Stimulated activated CD4-positive, alpha-beta T cell treated with anti-CD3 and anti-CD28 coated beads, Interleukin-12 subunit alpha, Interleukin-12 subunit beta, amount 100 ng/mL, for 24 hours (primary cell): ENCODE results near the gene NHLH1.
A peak's percentile ranks its signal among the peaks of the same experiment; 100 is the strongest.
"Not testable (repeated sequence)": the region's sequence is repeated elsewhere in the genome, so short reads cannot be mapped to it uniquely, and the experiment has no call there.

Experiments
- DNase-seq, 2 experiments: peaks; one replicate each; pipeline ENCODE4 v3.0.0-alpha.2; 2020; ENCODE audit warnings: low read depth in 2 of 2

NHLH1 gene

DNA sequence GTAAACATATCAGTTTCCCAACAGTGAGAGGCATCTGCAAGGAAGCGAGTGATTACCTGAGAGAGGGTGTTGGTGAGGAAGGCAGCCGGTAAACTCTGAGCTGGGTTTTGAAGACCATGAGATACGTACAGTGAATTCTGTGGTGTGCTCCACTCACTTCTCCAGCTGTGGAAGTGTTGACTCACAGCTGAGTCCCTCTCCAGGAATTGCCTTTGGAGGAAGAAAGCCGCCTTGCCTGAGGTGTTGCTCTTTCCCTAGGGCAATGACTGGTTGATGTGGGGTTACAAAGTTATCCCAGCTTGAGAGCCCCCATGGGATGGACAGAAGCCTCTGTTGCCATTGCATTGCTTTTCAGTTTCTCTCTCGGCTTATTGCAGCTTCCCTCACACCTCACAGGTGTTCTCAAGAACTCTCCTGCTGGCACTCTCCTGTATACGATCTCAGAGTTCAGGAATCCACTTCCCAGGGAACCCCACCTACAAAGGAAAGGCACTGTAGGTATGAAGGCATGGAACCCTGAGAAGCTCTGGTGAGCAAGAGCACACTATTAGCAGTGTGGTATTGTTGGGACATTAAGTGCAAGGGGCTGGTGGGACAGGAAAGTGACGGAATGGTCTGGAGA is 10.8 kb downstream of the NHLH1 start:
- DNase-seq = no peak

- DNase-seq = not testable (repeated sequence)
These were observed 17.9 kb downstream of the NHLH1 start for GRCh38 chr1:160384812-160385211.

DNA sequence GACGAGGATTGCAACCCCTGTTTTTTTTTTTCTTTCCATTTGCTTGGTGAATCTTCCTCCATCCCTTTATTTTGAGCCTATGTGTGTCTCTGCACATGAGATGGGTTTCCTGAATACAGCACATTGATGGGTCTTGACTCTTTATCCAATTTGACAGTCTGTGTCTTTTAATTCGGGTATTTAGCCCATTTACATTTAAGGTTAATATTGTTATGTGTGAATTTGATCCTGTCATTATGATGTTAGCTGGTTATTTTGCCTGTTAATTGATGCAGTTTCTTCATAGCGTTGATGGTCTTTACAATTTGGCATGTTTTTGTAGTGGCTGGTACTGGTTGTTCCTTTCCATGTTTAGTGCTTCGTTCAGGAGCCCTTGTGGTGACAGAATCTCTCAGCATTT is 21.5 kb downstream of the NHLH1 start:
- not testable (repeated sequence) for DNase-seq

DNA sequence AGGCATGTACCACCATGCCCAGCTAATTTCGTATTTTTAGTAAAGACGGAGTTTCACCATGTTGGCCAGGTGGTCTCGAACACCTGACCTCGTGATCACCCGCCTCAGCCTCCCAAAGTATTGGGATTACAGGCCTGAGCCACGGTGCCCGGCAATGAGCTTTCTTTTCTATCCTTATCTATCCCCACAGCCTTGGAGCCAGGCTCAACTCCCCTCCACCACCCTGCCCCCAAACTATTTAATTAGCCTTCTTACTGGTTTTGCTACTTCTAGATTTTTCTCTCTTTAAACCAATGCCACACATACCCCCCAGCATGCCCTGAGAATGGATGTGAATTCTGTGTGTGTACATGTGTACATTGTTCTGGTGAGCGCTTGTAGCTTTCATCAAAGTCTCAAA is 27.8 kb downstream of the NHLH1 start:
- no peak for DNase-seq

DNA sequence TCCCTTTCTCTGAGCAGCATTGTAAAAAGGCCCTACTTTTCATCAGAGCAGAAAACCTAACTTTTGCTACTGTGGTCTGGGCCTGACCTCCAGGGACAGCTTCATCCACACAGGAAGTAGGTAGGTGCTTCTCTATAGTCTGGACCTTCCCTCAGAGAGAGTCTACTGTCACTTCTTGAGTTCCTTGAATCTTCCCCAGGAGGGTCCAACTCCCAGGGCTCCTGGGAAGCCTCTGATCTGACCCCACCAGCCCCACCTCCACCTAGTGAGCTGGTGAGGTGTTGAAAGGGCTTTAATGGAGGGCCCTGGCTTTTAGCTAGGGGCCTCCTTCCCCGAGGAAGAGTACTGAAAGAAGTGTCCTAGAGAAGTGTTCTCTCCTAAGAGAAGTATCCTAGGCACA is 30.8 kb downstream of the NHLH1 start:
- DNase-seq = no peak

- no peak for DNase-seq
These were observed 32.0 kb downstream of the NHLH1 start for GRCh38 chr1:160398823-160399222.

DNA sequence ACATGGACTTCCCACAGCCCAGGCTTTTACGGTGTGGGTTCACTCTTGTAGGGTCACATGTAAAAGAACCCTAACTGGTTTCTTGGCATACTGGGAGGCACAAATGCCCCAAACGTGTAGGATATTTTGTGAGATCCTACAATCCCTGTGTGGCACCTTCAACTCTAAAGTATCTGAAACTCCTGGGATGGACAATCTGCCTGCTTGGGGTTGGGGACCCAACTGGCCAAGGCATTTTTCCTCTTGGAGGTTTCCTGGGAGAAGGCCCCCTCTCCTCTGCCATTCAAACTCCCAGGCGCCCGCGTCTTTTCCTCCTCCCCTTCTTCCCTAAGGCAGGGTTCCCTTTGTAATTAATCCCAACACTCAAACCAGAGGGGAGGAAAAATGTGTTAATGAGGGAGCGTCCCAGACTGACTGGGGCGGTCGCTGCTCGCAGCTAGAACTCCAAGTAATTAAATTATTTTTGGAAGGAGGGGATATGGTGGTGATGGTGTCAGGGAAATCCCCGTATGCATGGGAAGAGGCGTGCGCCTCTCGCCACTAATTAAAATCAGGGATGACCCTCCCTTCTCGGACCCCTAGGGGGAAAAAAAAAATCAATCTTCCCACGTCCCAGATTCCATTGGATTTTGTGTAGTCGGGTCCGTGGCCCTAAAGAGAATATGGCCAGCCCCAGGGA is 32.8 kb downstream of the NHLH1 start:
- DNase-seq = no peak

GRCh38 chr1:160400223-160400645 is 33.4 kb downstream of the NHLH1 start, which contains the start of gene VANGL2:
TSS of gene VANGL2 (plus strand) at chr1:160400564. CDS start at chr1:160415838, 15,274 bp downstream.
- peak in 1 of 2 experiments; percentile 44 for DNase-seq

GRCh38 chr1:160400646-160401486 is 34.0 kb downstream of the NHLH1 start:
- no peak for DNase-seq

- no peak for DNase-seq
These were observed 34.6 kb downstream of the NHLH1 start for GRCh38 chr1:160401487-160401805.

- DNase-seq = no peak
These were observed 35.3 kb downstream of the NHLH1 start for GRCh38 chr1:160402001-160402795.

- no peak for DNase-seq
These were observed 36.4 kb downstream of the NHLH1 start for GRCh38 chr1:160403244-160403643.

- DNase-seq = no peak
These were observed 37.2 kb downstream of the NHLH1 start for GRCh38 chr1:160404094-160404493.

DNA sequence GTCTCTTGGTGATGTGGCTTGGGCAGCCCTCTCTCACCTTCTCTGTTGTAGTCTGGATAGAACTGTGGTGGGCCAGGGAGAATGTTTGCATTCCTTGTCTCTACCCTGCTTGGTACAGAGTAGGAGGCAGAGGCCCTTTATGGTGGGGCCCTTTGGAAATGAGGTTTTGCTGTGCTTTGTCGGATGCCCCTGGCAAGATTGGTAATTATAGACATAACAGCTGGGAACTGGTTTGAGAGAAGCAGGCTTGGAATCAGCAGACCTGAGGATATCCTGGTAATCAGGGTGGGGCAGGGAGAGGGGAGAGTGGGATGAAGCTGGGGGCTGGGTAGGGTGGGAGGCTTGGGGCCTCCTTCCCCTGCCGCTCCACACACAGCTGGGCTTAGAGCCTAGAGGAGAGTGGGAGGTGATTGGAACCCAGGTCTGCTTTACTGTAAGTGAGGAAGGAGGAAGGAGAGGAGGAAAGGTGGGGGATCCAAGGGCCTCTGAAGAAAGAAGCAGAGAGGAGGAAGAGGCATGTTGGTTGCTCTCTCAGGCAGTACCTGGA is 38.5 kb downstream of the NHLH1 start:
- DNase-seq = no peak

DNA sequence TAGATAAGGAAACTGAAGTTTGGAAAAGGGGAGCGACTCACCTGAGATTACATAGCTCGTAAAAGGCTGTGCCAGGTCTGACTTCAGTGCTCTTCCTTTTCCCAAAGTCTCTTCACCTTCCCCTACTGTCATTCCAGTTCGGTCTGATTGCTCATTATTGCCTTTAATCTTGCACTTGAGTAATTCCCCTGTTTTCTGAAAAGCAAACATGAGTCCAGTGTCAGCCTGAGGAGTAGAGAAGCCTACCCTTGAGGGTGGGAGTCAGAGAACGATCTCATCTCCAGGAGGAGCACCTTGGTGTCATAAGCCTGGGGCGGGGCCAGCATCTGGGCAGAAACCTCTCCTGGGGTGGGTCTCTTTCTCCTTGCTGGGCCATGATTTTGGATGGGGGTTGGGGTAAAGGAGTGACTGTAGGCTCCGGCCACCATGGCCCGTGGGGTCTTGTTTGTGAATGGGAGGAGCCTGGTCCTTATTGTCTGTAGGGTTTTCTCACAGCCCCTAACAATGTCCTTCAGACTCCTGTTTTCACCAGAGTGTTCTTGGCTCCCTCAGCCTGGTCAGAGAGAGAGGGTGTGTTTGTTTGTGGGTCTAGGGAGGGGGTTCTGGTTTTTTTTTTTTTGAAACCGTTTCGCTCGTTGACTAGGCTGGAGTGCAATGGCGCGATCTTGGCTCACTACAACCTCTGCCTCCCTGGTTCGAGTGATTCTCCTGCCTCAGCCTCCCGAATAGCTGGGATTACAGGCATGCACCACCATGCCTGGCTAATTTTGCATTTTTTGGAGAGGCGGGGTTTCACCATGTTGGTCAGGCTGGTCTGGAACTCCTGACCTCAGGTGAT is 39.5 kb downstream of the NHLH1 start:
- DNase-seq = no peak

DNA sequence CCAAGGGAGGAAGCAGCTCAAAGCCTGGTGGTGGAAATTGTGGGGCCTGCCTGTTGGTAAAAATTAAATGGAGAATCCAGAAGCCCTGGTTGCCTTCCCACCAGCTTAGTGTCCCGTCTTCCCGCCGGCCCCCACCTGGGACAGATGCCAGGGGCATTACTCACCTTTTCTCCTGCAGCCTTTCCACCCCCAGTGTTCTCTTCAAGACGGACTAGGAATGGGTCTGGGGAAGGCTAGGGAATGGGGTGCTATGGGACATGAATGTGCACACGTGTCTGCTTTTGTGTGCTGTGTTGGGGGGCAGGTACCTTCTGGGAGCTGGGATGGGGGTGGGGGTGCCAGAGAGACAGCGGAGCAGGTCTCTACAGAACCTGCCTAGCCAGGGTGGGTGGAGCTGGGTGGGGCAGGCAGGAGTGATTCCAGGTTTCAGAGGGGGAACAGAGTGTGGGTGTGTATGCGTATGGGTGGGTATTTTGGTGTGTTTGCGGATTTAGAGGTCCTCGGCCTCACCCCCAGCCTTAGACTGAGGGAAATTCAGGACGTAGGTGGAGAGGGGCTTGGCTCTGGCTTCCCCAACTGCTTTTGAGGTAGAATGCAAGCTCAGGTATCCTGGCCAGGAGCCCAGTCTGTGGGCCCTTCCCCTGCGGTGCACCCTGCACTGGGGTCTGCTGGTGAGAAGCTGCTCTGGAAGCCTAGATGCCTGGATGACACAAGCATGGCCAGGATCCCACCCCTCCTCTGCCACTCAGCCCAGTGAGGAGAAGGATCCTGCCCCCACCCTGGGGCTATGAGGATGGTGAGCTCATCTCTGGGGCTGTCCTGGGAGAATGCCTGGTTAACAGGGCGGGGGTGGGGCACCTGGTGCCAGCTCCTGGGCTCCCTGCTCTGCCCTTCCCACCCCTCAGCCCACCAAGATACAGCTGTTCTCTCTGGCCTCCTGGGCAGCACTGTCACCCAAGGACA is 41.2 kb downstream of the NHLH1 start:
- DNase-seq = no peak

- no peak for DNase-seq
These were observed 42.0 kb downstream of the NHLH1 start for GRCh38 chr1:160408864-160409263.

DNA sequence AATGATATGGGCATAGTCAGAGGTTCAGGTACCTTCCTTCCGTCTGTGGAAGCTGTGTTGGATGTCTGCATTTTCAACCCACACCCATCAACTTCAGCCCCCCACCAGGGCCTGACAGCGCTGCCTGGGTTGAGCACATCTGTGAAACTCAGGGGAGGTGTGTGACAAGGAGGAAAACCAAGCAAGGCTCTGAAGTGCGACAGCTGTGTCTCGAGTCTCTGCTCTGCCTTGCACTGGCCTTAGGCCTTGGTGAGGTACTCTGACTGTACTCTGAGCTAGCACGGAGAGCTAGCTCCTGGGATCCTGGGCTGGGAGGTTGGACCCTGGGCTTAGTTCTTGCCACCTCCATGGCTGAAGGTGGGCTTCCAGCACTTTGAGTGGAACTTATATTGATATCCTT is 42.6 kb downstream of the NHLH1 start:
- DNase-seq = no peak

DNA sequence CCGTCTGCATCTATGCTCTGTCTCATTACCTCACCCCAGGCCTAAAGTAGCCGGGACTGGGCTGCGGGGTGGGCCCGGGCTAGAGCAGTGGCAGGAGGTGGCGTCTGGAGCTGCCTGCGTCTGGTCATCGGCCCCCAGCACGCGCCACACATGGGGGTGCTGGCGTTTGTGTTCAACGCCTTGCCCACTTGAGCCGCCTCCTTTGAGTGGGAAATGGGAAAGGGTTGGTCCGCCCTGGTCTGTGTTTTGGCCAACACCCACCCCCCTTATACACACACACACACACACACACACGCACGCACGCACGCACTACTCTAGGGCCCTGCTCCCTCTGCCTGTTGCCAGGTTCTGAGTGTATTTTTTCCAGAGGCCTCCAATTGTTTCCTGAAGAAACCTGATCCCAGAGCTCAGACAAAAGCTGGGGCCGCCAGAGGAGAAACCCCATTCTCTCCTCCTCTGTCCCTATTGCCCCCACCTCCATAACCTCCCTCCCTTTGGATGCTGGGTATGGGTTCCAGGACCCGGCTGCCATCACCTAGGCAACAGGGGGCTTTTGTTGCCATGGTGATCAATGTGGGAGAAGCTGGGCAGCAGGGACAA is 43.6 kb downstream of the NHLH1 start:
- no peak for DNase-seq
